Measurements from ENCODE around the gene TRIM40.
"Not testable (repeated sequence)": the region's sequence is repeated elsewhere in the genome, so short reads cannot be mapped to it uniquely, and the experiment has no call there.

Gene TRIM40

DNA sequence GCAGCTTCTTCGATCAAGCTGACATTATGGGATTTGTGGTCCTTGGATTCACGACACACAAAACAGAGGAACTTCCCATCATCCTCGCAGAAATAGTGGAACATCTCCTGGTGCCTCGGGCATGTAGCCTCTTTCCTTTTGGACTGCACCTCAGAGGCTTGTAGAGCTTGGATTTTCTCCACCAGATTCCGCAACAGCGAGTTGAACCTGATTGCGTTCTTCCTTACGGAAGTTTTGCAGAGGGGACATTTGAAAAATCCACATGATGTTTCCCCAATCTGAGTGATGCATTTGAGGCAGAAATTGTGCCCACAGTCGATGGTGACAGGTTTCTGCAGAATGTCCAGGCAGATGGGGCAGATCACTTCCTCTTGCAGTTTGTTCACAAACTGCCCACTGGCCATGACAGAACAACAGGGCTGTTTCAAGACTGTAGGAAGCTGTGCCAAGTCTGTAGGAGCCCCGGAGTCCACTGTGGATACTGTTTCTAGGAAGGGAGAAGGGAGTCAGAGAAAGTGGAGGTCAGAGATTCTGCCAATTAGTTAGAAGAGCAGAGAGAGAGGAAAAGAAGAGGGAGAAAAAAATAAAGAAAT is 23.4 kb upstream of the TRIM40 start:
- H3K27ac ChIP-seq, result no peak overlapping the region
- H3K4me3 ChIP-seq, result no peak overlapping the region

DNA sequence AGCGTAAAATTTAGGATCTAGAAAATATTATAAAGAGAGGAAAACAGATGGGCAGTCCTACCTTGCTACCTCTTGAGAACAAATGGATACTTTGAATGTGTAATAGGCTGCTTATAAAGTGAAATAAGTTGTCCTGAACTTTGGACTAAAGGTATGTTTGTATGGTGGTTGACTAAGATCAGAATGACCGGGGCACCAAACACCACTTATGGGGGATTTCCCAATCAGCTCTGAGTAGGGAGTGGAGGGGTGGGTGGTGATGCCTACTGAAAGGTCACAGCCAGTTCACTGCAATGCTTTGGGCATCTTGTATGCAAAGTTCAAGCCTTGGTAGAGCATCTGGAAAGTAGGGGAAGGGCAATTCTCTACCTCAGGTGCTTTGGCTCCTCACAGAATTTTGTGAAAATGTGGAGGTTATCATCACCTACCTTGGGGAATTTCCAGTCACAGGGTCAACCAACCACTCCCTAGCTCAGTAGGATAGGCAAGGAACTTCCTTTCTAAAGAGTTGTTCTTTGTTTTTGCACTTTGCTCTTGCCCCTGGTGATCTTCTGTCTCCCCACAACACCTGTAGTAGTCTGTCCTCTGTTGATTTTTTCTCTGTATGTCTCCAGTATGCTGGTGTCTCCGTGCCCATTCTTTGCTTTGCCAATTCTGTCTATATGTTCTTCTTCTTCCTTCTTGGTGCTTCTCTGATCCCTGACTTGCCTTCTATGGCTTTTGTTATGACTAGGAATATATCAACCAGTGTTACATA is 22.8 kb upstream of the TRIM40 start, which contains the start of gene TRIM31:
Gene TRIM31 (minus strand): TSS at position 88 of the 757 bp plus-strand sequence. CDS start 285 bp downstream, outside the sequence.
- Histone ChIP-seq H3K27ac (no peak within 1 kb of the TSS), H3K4me3 (no peak within 1 kb of the TSS)

DNA sequence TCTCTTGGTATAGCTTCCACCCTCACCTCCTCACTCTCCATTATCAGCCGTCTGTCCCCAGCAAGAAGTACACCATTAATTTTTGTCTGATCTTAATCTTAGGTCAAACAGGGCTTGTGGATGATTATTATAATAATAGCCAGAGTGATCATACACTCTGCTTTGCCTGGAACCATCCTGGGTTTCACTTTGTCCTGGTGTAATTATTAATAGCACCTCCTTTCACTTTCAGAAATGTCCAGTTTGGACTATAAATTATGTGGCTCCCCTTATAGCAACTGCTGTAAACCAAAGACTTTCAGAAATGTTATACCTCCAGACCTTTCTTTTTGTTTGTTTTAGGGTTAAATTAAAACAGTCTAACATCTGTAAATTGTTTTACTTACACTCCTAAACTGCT is 22.1 kb upstream of the TRIM40 start:
- Histone ChIP-seq H3K4me3 (no peak overlapping the region), H3K27ac (no peak overlapping the region)

DNA sequence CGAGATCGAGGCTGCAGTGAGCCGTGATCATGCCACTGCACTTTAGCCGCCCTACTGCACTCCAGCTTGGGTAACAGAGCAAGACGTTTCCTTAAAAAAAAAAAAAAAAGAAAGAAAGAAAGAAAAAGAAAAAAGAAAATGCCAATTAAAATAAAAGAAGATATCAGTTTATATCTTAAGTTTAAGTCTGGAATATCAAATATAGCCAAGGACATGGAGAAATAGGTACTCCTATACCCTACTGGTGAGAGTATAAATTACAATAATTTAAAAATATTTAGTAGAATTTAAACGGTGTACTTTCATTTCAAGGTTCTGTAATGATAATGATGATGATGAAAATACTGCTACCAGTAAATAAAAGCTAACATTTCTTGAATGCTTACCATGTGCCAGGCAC is 19.2 kb upstream of the TRIM40 start:
- no peak overlapping the region for H3K4me3 ChIP-seq
- H3K27ac ChIP-seq, result no peak overlapping the region

DNA sequence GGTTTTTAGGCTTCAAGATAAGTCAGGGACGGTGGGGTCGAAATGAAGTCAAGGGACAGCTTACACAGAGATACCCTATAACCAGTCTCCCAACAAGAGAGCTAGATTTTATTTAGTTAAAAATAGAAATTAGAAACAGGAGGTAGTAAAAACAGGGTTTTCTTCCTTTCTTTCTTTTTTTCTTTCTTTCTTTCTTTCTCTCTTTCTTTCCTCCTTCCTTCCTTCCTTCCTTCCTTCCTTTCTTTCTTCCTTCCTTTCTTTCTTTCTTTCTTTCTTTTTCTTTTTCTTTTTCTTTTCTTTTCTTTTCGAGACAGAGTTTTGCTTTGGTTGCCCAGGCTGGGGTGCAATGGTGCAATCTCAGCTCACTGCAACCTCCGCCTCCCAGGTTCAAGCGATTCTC is 17.2 kb upstream of the TRIM40 start:
- not testable (repeated sequence) for H3K4me3 ChIP-seq, H3K27ac ChIP-seq

DNA sequence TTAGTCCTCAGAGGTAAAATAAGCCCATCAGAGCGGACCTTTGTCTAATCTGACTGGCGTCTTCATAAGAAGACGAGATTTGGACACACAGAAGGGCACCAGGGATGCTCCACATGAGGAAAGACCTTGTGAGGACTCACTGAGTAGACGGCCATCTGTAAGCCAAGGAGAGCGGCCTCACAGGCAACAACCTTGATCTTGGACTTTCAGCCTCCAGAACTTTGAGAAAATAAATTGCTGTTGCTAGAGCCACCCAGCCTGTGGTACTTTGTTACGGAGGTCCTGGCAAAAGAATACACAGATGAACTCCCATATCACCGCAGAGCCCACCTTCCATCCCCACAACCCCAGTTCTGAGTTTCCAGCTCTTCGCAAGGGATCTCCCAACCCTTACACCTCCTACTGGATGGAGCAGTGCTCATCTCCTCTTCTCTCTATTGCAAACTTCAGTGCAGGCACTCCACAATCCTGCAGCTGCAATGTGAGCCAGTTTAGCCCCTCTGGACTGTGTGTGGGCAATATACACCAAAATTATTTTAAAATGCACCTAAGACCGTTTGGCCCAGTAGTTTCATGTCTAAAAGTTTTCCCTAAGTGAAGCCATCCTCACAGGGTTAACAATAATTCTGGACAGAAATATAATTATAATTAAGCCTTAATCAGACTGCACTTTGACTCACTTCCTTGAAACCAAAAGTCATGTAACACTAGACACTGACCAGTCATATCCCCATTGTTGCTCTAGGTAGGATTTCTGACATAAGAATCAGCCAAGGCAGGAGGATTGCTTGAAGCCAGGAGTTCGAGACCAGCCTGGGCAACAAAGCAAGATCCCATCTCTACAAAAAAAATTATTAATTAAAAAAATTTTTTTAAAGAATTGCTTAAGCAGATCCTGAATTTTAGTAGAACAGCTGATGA is 14.2 kb upstream of the TRIM40 start:
- no peak overlapping the region for H3K4me3 ChIP-seq
- H3K27ac ChIP-seq, result no peak overlapping the region

DNA sequence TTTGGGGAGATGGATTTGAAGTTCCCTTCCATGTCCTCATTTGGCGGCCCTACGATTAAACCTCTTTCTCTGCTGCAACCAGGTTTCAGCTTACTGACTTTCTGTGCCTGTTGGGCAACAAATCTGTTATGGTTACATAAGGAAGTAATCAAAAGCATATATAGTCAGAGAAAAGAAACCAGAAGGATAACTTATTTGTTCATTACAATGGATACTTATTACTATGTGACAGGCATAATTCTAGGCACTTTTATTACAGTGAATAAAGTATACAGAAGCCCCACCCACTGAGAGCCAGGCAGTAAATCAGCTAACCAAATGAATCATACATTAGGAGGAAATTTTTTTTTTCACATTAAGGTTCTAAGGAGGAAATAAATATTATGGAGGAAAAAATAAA is 13.4 kb upstream of the TRIM40 start:
- H3K4me3 ChIP-seq, result no peak overlapping the region
- H3K27ac ChIP-seq, result no peak overlapping the region

DNA sequence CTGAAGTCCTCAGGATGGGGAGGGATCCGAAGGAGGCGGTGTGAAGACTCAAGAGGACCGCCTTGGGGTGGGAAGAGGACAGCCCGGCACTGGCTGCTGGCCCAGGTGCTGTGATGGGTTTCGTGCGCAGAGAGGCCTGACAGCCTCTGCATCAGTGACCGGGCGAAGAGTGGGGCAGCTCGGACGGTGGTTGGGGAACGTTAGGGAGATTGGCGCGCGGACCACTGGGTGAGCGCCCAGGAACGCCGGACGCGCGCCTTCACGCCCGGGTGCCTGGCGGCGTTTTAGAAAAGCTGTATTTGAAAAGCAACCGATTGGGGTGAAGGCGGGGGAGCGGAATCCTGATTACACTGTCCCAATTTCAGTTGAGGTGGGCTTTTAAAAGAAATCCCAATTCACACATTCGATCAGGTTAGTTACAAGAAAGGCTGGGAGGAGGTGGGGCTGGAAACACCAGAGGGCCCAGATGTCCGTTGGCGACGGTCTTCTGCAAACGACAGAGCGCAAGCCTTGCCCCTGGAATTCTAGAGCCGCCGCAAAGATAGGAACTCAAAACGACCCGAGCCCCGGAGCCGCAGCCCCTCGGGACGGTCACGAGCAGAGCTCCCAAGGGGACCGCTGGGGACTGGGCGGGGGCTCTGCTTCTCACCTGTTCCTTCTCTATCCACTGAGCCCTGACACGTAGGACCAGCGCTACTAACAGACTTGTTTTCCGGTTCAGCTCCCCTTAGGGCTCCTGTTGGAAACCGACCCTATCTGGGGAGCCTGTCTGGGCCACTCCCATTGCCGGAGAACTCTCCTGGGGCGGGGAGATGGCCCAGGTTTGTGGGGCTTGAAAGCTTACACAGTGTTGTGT is 8.5 kb upstream of the TRIM40 start:
- Histone ChIP-seq H3K27ac (no peak overlapping the region), H3K4me3 (peak overlapping the region in 1 of 7 experiments; percentile 7)

DNA sequence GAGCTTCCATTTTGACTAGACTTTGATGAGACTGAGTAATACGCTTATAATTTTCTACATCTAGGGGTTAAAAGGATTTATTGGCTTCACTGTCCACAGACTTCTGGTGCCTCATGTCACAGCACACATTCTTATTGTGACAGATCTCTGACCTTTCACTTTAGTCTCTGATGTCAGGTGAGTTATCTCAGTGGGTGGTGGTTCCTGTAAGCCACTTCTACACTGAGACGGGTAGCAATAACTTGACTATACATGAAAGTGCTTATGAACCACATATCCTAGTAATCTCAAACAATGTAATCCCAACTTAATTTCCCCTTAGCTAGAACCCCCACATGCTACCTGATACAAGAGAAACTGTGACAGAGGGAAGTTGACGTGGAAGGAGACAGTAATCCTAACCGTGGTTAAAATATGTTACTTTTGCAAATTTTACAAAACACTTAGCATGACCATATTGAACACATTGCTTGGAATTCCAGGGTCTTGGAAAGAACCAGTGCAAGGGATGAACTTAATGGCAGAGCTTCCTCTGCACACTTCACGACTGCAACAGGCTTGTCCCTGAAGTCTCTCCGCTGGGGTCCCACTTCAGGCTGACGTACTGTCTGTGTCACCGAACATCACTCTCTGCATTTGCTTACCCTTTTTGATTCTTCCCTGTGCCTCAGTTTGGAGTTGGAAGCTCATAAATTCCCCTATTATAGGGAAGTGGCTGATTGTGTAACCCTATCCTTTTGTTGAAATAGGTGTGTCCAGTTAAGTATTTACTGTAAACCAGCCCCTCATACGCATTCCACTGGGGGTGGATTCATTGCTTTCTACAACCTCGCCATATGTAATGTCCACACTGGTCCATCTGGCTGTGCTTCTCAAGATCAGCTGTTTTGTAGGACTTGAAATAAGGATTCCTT is 6.4 kb upstream of the TRIM40 start:
- Histone ChIP-seq H3K4me3 (no peak overlapping the region), H3K27ac (no peak overlapping the region)

DNA sequence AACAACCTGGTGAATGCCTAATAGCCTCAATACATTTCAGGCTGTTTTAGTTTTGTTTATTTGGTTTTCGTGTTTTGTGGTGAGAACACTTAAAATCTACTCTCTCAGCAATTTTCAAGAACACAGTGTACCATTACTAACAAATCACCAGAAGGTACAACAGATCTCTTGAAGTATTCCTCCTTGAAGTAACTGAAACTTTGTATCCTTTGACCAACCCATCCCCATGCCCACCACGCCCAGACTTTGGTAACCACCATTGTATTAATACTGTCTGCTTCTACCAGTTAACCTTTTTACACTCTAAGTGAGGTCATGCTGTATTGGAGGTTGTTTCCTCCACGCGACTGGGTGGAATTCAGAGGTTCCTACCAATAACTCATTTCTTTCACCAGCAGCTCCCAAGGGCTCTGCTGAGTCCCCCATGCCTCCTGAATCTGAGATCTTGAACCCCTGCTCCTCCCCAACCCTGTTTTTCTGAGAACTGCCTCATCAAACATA is 5.7 kb upstream of the TRIM40 start:
- Histone ChIP-seq H3K27ac (no peak overlapping the region), H3K4me3 (no peak overlapping the region)

DNA sequence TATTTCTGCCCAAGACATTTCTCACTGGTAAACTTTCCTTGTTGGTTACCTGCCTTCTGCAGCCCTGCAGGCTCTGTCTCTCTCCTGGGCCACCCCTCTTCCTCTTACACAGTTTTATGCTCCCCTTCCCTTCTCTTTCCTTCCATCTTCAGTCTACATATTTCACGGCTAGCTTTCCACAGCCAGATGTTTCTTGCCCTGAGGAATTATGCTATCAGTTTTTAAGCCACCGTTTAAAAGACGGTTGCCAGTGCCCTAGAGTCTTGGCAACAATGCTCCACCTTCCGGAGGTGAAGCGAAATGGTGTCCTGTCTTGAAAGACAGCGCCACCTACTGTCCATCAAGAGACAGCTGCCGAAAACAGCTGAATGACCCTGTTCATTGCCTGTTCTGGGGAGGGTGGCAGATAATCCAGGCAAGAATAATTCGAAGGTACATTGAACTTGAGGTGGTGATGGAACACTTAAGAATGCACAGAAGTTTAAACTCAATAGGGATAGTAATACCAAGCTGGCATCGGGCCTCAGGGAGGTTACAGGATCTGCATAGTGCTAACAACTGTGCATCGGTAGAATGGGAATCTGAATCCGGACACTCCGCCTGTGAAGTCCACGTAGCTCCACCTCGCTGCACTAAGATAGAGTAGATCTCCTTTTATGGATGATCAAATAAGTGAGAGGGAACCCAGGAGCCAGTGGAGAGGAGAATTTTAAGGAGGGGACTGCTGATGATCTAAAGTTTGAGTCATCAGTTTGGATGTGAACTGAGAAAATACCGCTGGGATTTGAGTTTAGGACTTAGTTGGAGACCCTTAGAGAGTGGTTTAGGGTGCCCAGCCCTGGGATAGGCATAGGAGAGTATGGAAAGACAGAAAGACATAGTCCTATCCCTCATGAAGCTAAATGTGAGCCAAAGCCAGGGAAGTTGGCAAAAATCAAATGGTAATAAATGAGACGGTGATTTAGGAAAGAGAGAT is 4.8 kb upstream of the TRIM40 start:
- H3K27ac ChIP-seq, result no peak overlapping the region
- no peak overlapping the region for H3K4me3 ChIP-seq

DNA sequence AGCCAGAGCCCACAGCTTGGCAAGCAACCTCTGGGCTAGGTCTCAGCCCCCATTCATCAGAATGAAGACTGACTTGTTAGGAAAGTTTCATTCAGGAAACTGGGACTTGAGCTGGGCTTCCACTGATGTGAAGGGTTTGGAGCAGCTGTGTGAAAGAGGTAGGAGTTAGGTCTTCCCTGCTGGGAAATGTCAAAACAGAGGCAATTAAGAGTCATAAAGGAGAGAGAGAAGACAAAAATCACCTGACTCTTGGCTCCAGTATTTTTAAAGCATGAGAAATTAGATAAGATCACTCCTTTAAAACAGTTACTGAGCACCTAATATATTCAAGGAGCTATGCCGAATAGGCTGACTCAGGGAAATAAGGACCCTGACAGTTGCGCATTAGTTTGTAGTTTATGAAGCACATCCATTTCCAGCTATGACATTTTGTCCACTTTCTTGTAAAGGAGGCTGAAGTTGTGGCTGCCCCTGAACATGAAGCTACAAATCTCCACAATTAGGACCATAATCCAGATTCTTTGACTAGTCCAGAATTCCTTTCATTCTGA is 3.9 kb upstream of the TRIM40 start:
- H3K27ac ChIP-seq, result no peak overlapping the region
- H3K4me3 ChIP-seq, result no peak overlapping the region

DNA sequence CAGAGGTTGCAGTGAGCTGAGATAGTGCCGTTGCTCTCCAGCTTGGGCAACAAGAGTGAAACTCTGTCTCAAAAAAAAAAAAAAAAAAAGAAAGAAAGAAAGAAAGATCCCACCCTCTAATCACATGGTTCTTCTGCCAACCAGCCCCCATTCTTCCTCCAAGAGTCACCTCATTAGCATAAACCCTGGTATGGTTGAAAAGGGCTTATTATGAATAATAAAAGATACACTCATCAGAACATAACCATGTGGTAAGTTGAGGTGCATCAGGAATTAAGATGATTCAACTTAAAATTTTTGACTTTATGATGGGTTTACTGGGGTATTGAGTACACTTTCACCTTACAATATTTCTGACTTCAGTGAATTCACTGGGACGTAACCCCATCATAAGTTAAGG is 793 bp upstream of the TRIM40 start:
- no peak overlapping the region for H3K27ac ChIP-seq
- H3K4me3 ChIP-seq, result no peak overlapping the region

DNA sequence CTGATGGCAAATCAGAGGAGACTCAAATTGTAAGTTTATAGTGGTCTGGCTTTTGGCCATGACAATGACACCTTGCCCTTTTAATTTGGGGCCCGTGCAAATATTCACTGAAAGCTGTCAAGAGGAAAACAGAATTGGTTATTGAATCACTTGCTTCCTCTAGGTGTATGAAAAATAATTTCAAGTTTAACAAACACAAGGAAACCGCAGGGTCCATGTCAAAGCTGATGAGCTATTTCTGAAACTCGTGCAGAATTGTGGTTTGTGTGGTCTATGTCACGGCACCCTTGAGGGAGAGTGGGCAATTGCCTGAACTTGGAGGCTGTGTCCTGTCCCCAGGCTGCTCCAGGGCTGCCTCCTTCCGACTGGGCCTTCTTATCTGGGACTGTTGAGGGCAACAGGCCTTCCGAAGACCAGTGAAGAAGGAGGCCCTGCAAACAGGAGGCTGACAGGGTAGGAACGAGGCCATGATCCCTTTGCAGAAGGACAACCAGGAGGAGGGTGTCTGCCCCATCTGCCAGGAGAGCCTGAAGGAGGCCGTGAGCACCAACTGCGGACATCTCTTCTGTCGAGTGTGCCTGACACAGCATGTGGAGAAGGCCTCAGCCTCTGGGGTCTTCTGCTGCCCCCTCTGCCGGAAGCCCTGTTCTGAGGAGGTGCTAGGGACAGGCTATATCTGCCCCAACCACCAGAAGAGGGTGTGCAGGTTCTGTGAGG is 788 bp downstream of the TRIM40 start:
- H3K4me3 ChIP-seq, result no peak overlapping the region
- H3K27ac ChIP-seq, result no peak overlapping the region

DNA sequence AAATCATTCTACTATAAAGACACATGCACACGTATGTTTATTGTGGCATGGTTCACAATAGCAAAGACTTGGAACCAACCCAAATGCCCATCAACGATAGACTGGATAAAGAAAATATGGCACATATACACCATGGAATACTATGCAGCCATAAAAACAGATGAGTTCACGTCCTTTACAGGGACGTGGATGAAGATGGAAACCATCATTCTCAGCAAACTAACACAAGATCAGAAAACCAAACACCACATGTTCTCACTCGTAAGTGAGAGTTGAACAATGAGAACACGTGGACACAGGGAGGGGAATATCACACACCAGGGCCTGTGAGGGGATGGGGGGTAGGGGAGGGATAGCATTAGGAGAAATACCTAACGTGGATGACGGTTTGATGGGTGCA is 4.3 kb downstream of the TRIM40 start:
- not testable (repeated sequence) for H3K4me3 ChIP-seq, H3K27ac ChIP-seq

DNA sequence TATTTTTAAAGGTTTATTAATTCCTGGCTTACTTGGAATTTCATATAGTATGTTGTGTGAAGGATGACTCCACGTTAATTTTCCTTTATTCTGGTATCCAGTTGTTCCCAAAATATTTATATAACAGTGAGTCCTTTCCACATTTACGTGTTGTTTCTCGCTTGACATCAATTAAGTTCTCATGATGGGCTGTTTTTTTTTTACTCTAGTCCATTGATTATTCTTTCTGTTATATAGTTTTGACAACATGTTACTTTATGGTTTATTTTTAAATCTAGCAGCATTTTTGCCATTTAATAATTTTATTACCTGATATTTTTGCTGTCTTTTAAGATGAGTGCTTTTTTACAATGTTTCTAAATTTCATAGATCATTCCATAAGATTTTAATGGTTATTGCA is 6.7 kb downstream of the TRIM40 start:
- no peak overlapping the region for H3K4me3 ChIP-seq
- no peak overlapping the region for H3K27ac ChIP-seq

All from skin epidermis (tissue), 12 donors.